Parathyroid adenoma (tissue), 2 donors: ENCODE data around the gene MED20.

Source experiments
- H2AFZ ChIP-seq: fragments of 300-600 bp; sonication (generic); one replicate; pipeline ENCODE4 v1.7.0; 2017; ENCODE audit warnings: antibody characterized with exemption, mild to moderate bottlenecking
- H3K27ac ChIP-seq: fragments of 300-600 bp; sonication (generic); one replicate; pipeline ENCODE4 v1.7.0; 2017
- H3K27me3 ChIP-seq: fragments of 300-600 bp; sonication (generic); one replicate; pipeline ENCODE4 v1.7.0; 2017; ENCODE audit warnings: low read length; ENCODE audit not compliant: control insufficient read depth, insufficient read depth
- H3K36me3 ChIP-seq: fragments of 300-600 bp; sonication (generic); one replicate; pipeline ENCODE4 v1.7.0; 2017; ENCODE audit warnings: low read length; ENCODE audit not compliant: control insufficient read depth, insufficient read depth
- H3K4me1 ChIP-seq: fragments of 300-600 bp; sonication (generic); one replicate; pipeline ENCODE4 v1.7.0; 2017; ENCODE audit warnings: control low read depth
- H3K4me2 ChIP-seq: fragments of 300-600 bp; sonication (generic); one replicate; pipeline ENCODE4 v1.7.0; 2017; ENCODE audit warnings: low read length
- H3K4me3 ChIP-seq: fragments of 300-600 bp; sonication (generic); one replicate; pipeline ENCODE4 v1.7.0; 2017; ENCODE audit warnings: low read depth, low read length
- H3K79me2 ChIP-seq: fragments of 300-600 bp; sonication (generic); one replicate; pipeline ENCODE4 v1.7.0; 2017; ENCODE audit warnings: control low read depth
- H3K9ac ChIP-seq: fragments of 300-600 bp; sonication (generic); one replicate; pipeline ENCODE4 v1.7.0; 2017; ENCODE audit warnings: mild to moderate bottlenecking
- H3K9me3 ChIP-seq: fragments of 300-600 bp; sonication (generic); one replicate; pipeline ENCODE4 v1.7.0; 2017; ENCODE audit warnings: low read length; ENCODE audit not compliant: control insufficient read depth
- TF ChIP-seq, protein P1 (sequence below): fragments of 300-600 bp; sonication (generic); IDR thresholded peaks from one replicate; pipeline ENCODE4 v1.7.0; 2017; ENCODE audit warnings: antibody characterized with exemption, mild to moderate bottlenecking
- donor health status: primary hyperparathyroidism.

MED20 gene

DNA sequence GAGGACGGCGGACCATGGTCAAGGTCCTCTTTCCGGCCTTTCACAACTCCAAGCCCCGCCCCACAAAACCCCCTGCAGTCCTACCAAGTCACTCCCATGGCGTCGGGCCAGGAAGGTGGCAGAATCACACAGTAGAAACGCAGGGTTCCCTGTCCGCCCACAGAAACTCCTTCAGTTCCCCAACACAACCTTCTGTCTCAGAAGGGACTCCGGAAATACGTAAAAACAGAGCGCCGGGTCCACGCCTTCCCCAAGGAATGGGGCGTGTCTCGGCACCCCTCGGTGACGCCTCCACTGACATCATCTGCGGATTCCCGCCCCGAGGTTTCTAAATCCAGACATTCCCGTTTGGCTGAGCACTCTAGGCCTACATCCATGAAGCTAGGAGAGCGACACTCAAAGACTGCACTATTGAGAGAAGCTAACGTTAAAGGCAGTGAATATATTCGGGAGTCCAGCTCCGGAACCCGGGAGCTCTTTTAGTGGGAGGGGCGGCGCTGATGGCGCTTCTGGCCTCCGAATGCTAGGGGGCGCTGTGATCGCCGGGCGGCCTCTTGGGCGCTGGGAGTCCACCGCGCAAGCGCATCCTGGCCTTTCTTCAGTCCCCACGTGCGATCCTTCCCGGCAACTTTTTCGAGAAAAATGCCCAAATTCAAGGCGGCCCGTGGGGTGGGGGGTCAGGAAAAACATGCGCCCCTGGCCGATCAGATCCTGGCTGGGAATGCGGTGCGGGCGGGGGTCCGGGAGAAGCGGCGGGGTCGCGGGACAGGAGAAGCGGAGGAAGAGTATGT, at the start of gene MED20, which contains the start of gene BYSL:
TSS of gene MED20 (minus strand) at position 219 of the 791 bp plus-strand sequence. CDS start at position 98, 121 bp downstream.
TSS of gene BYSL (plus strand) at position 579 of the 791 bp plus-strand sequence. CDS start at position 643, 64 bp downstream.
- Histone ChIP-seq H3K9ac (peak within 1 kb of the TSS; percentile 38), H3K4me3 (peak within 1 kb of the TSS; percentile 100), H3K27ac (peak within 1 kb of the TSS; percentile 97), H3K27me3 (no peaks in the 10 kb centered on the region), H3K36me3 (no peaks in the 10 kb centered on the region), H3K9me3 (no peaks in the 10 kb centered on the region), H3K4me1 (peaks cover 10% of the 10 kb centered on the region), H3K79me2 (peaks cover 44% of the 10 kb centered on the region), H2AFZ (peak within 1 kb of the TSS; percentile 100), H3K4me2 (peak within 1 kb of the TSS; percentile 97)
- TF ChIP-seq, protein P1, sequence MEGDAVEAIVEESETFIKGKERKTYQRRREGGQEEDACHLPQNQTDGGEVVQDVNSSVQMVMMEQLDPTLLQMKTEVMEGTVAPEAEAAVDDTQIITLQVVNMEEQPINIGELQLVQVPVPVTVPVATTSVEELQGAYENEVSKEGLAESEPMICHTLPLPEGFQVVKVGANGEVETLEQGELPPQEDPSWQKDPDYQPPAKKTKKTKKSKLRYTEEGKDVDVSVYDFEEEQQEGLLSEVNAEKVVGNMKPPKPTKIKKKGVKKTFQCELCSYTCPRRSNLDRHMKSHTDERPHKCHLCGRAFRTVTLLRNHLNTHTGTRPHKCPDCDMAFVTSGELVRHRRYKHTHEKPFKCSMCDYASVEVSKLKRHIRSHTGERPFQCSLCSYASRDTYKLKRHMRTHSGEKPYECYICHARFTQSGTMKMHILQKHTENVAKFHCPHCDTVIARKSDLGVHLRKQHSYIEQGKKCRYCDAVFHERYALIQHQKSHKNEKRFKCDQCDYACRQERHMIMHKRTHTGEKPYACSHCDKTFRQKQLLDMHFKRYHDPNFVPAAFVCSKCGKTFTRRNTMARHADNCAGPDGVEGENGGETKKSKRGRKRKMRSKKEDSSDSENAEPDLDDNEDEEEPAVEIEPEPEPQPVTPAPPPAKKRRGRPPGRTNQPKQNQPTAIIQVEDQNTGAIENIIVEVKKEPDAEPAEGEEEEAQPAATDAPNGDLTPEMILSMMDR: peak; percentile 99

GRCh38 chr6:41970436-41970846, 49.5 kb upstream of the MED20 start:
- Histone ChIP-seq H3K9ac (no peak overlapping the region), H3K36me3 (no peaks in the 10 kb centered on the region), H3K27ac (no peak overlapping the region), H3K79me2 (no peaks in the 10 kb centered on the region), H3K9me3 (no peaks in the 10 kb centered on the region), H3K4me1 (peaks cover 3% of the 10 kb centered on the region), H2AFZ (no peak overlapping the region), H3K4me3 (no peak overlapping the region), H3K27me3 (no peaks in the 10 kb centered on the region), H3K4me2 (no peak overlapping the region)
- TF ChIP-seq, protein P1: no peak

DNA sequence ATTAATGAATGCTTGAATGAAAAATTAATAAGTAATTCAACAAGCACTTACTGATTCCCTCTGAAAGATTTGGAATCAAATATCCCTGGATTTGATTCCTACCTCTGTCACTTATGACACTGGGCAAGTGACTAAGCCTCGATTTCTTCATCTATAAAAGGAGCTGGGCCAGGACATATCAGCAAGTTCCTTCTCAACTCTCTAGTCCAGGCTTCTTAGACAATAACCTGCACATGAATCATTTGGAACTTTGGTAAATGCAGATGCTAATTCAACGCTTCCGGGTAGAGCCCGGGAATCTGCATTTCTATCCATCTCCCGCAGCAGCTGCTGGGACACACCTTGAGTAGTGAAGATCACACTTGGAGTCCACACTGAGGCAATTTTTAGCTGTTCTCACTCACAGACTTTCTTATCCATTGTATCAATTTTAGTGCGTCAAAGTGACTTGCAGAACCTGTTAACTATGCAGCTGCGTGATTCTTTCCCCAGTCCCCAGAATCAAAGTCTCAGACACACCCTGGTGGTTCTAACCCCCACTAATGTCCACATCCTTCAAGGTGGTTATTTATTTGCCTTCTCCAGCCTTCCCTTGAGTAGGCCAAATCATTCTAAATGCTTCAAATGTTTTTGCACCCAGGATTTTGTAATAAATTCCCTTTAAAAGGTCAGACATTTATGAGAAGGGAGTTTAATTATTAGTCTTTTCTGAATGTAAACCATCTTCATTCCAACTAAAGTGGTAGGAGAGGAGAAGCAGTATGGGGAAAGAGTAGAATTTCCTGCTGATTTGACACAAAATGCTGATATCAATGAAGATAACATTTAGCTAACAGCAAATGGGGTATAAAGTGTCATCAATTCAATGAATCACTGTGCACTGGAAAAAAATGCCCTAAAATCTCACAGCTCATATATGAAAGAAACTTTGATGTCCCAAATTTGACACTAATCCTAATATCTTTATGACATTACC, 46.7 kb upstream of the MED20 start:
- Histone ChIP-seq H2AFZ (no peak overlapping the region), H3K9me3 (no peaks in the 10 kb centered on the region), H3K9ac (no peak overlapping the region), H3K4me3 (no peak overlapping the region), H3K36me3 (no peaks in the 10 kb centered on the region), H3K4me1 (peaks cover 3% of the 10 kb centered on the region), H3K4me2 (no peak overlapping the region), H3K27ac (no peak overlapping the region), H3K27me3 (no peaks in the 10 kb centered on the region), H3K79me2 (no peaks in the 10 kb centered on the region)
- TF ChIP-seq, protein P1: no peak

GRCh38 chr6:41966961-41967311, 46.0 kb upstream of the MED20 start:
- Histone ChIP-seq H3K4me2 (no peak overlapping the region), H3K9me3 (no peaks in the 10 kb centered on the region), H3K4me1 (peaks cover 3% of the 10 kb centered on the region), H3K27ac (no peak overlapping the region), H3K36me3 (no peaks in the 10 kb centered on the region), H2AFZ (no peak overlapping the region), H3K9ac (no peak overlapping the region), H3K79me2 (no peaks in the 10 kb centered on the region), H3K4me3 (no peak overlapping the region), H3K27me3 (no peaks in the 10 kb centered on the region)
- TF ChIP-seq, protein P1: no peak
